PC-3 (cell line): ENCODE data around the gene ENTPD1.

ENCODE experiments used
- EZH2 ChIP-seq: fragments of 300-600 bp; sonication (generic); IDR thresholded peaks from one replicate; pipeline ENCODE4 v1.6.1; 2017; ENCODE audit warnings: antibody characterized with exemption, mild to moderate bottlenecking, low read length; ENCODE audit not compliant: unreplicated experiment
- EZH2phosphoT487 ChIP-seq: fragments of 300-600 bp; sonication (generic); IDR thresholded peaks from 2 replicates; pipeline ENCODE4 v1.6.1; 2018; ENCODE audit warnings: mild to moderate bottlenecking, antibody characterized with exemption, low read length, borderline replicate concordance
- TF ChIP-seq, protein P1 (sequence below): fragments of 300-600 bp; sonication (generic); conservative IDR thresholded peaks from 2 replicates; pipeline ENCODE4 v1.5.1; 2017; ENCODE audit warnings: antibody characterized with exemption, low read depth, mild to moderate bottlenecking, low read length

DNA sequence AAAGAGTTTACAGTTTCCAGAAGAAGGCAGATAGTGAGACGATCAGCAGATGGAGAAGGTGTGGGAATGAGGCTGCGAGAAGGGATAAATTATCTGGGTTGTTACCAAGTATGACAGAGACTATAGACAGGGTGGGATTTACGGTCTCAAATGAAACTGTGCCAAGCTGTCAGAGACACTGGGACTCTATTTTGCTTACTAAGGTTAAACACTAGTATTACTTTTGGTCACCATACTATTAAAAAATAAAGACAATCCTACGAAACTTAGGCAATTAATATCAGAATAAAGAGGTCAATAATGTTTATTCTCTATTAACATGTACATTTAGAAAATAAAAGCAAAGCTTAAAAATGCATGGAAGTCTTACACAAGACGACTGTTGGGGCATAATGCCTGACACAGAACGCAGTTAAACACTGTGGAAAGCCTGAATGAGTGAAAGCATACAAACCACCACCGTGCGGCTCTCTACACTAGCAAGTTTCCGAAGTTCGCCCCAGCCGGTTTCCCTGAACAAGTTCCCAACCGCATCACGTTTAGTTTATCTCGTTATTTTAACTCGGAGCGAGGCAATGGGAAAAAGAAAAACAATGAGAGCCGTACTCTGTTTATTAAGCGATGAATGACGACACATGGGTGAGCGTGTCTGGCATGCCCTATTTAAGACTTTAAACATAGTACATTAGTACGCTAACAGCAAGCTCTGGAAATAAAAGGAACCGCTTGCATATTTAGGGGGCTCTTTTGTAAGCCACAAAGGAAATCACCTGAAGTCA, 150.9 kb downstream of the ENTPD1 start:
- TF ChIP-seq, protein P1, sequence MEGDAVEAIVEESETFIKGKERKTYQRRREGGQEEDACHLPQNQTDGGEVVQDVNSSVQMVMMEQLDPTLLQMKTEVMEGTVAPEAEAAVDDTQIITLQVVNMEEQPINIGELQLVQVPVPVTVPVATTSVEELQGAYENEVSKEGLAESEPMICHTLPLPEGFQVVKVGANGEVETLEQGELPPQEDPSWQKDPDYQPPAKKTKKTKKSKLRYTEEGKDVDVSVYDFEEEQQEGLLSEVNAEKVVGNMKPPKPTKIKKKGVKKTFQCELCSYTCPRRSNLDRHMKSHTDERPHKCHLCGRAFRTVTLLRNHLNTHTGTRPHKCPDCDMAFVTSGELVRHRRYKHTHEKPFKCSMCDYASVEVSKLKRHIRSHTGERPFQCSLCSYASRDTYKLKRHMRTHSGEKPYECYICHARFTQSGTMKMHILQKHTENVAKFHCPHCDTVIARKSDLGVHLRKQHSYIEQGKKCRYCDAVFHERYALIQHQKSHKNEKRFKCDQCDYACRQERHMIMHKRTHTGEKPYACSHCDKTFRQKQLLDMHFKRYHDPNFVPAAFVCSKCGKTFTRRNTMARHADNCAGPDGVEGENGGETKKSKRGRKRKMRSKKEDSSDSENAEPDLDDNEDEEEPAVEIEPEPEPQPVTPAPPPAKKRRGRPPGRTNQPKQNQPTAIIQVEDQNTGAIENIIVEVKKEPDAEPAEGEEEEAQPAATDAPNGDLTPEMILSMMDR, result 0 out of 2 replicates have a peak, but pooled peaks have one; percentile 9
- TF ChIP-seq EZH2phosphoT487 (no peak), EZH2 (no peak)
